Measurements from ENCODE around the gene ZCCHC13.
"Not testable (repeated sequence)": the region's sequence is repeated elsewhere in the genome, so short reads cannot be mapped to it uniquely, and the experiment has no call there.

ZCCHC13 gene

GRCh38 chrX:74304016-74304415 lies at the start of gene ZCCHC13:
Gene ZCCHC13 (plus strand): TSS chrX:74304180. CDS start chrX:74304267, 87 bp downstream.
- DNase-seq = no peak

- not testable (repeated sequence) for DNase-seq
These were observed 45.9 kb upstream of the ZCCHC13 start for GRCh38 chrX:74258111-74258510.

- DNase-seq = no peak
These were observed 44.0 kb upstream of the ZCCHC13 start for GRCh38 chrX:74259885-74260491.

- DNase-seq = no peak
These were observed 41.3 kb upstream of the ZCCHC13 start for GRCh38 chrX:74262452-74263209.

GRCh38 chrX:74270393-74270792 lies 33.6 kb upstream of the ZCCHC13 start:
- DNase-seq = no peak

GRCh38 chrX:74272230-74272629 lies 31.8 kb upstream of the ZCCHC13 start:
- no peak for DNase-seq

GRCh38 chrX:74274516-74274915 lies 29.5 kb upstream of the ZCCHC13 start:
- DNase-seq = no peak

GRCh38 chrX:74277320-74277719 lies 26.7 kb upstream of the ZCCHC13 start:
- no peak for DNase-seq

- DNase-seq = no peak
These were observed 26.1 kb upstream of the ZCCHC13 start for GRCh38 chrX:74277846-74278245.

GRCh38 chrX:74280759-74281158 lies 23.2 kb upstream of the ZCCHC13 start:
- DNase-seq = no peak

GRCh38 chrX:74284391-74284952 lies 19.5 kb upstream of the ZCCHC13 start:
- no peak for DNase-seq

- DNase-seq = no peak
These were observed 16.8 kb upstream of the ZCCHC13 start for GRCh38 chrX:74286950-74287740.

GRCh38 chrX:74291577-74291963 lies 12.4 kb upstream of the ZCCHC13 start:
- DNase-seq = no peak

GRCh38 chrX:74291964-74292807 lies 11.8 kb upstream of the ZCCHC13 start:
- DNase-seq = peak; percentile 81

GRCh38 chrX:74292808-74293123 lies 11.2 kb upstream of the ZCCHC13 start:
- DNase-seq = no peak

GRCh38 chrX:74293343-74293946 lies 10.5 kb upstream of the ZCCHC13 start:
- DNase-seq = peak; percentile 59

- no peak for DNase-seq
These were observed 8.9 kb upstream of the ZCCHC13 start for GRCh38 chrX:74295101-74295500.

- no peak for DNase-seq
These were observed 6.2 kb upstream of the ZCCHC13 start for GRCh38 chrX:74297766-74298165.

- no peak for DNase-seq
These were observed 3.1 kb upstream of the ZCCHC13 start for GRCh38 chrX:74300869-74301268.

- no peak for DNase-seq
These were observed 14.7 kb downstream of the ZCCHC13 start for GRCh38 chrX:74318672-74319071.

- DNase-seq = not testable (repeated sequence)
These were observed 15.3 kb downstream of the ZCCHC13 start for GRCh38 chrX:74319321-74319720.

GRCh38 chrX:74321191-74321590 lies 17.2 kb downstream of the ZCCHC13 start:
- DNase-seq = no peak
